SK-MEL-5 (cell line): ENCODE data around the gene ARFIP1. TPM values are rescaled to one million over a fixed set of nuclear protein-coding genes. Genes with fewer than 3 reads are reported as not detected.

Source experiments
- DNase-seq: peaks from one replicate; pipeline ENCODE4 v3.0.0-alpha.2; 2016; ENCODE audit warnings: low read depth, low spot score
- in situ Hi-C: cut with HindIII; loops from 2 replicates; pipeline ENCODE4 v1.10.0; 2016; ENCODE audit warnings: low sequenced_read_pairs, high pct_unique_total_duplicates, low pct_unique_long_range_greater_than_20kb
- total RNA-seq: library from RNA; depleted of rRNA; stranded (reverse); fragments of >200 nt; shearing (Covaris generic); gene quantifications from 2 replicates; pipeline ENCODE4 v1.2.3, GENCODE V29; 2014; rRNA removed

Gene ARFIP1
- total RNA-seq, 1 experiment from 2014 or later = 41.2 TPM

DNA sequence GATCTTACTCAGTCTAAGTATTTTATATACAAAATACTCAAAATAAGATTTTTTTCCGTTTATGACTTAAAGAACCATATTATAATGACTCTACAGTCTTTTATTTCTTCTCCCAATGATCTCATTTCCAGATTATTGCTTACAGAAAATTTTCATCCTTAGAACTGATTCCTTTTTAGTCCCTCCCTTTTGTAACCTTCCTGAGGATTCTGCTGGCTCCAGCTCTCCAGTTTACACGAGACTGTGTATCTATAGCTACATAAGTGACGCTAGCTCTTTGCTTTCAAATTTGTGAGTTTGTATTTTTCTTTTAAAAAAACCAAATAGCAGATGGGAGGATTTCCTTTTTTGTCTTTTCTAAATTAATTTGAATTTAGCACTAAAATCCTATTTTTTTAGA, 180.3 kb downstream of the ARFIP1 start:
- no peak for DNase-seq
- in situ Hi-C loops = no loop called here

GRCh38 chr4:152961014-152961772, 181.4 kb downstream of the ARFIP1 start:
- in situ Hi-C loops = no loop called here
- DNase-seq = no peak

- in situ Hi-C loops = no loop called here
- DNase-seq = no peak
Observed at GRCh38 chr4:152961773-152962115, 182.0 kb downstream of the ARFIP1 start.

Other genes with a start within 250 kb of the ARFIP1 start
- gene FBXW7, start 243.9 kb upstream of the ARFIP1 start, total RNA-seq = 16.7 and 25.0 TPM in 2 replicates
- 0.90 and 1.1 TPM in 2 replicates for gene TMEM154, start 100.0 kb upstream of the ARFIP1 start, total RNA-seq
- gene TIGD4, start 224 bp upstream of the ARFIP1 start, total RNA-seq = 1.8 and 2.1 TPM in 2 replicates
- gene FHDC1, start 156.4 kb downstream of the ARFIP1 start, total RNA-seq = 0.53 and 1.2 TPM in 2 replicates